GM21381 (cell line): Measurements from ENCODE around the gene CYP2W1.
A peak's percentile ranks its signal among the peaks of the same experiment; 100 is the strongest.

Experiments used
- ATAC-seq: cut with Tn5 transposase; IDR thresholded peaks from one replicate; pipeline ENCODE4 v1.9.1; 2021; ENCODE audit warnings: mild to moderate bottlenecking, moderate library complexity; ENCODE audit not compliant: unreplicated experiment

The CYP2W1 gene

DNA sequence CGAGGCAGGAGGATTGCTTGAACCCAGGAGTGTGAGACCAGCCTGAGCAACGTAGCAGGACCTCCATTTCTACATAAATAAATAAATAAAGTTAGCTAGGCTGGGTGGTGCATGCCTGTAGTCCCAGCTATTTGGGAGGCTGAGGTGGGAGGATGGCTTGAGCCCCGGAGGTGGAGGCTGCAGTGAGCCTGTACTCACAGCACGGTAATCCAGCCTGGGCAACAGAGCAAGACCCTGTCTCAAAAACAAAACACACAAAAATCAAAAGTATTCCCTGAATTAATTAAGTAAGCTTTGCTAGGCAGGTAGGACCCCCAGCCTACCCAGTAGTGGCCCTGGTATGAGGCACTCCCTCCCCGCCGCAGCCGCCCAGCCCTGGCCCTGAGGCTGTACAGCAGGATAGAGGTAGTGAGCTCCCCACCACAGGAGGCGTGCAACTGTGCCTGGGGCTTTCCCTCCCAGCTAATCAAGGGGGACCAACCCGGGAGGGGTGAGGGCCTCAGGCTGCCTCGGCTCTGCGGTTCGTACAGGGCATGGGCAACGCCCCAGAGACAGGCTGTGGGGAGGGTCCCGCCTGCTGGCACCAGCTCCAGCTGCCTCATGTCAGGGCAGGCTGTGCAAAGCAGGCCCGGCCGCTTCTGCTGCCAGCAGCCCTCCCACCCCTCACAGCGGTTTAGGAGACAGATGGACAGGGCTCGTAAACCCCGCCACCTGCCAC, 1.0 kb upstream of the CYP2W1 start:
- no peak for ATAC-seq

DNA sequence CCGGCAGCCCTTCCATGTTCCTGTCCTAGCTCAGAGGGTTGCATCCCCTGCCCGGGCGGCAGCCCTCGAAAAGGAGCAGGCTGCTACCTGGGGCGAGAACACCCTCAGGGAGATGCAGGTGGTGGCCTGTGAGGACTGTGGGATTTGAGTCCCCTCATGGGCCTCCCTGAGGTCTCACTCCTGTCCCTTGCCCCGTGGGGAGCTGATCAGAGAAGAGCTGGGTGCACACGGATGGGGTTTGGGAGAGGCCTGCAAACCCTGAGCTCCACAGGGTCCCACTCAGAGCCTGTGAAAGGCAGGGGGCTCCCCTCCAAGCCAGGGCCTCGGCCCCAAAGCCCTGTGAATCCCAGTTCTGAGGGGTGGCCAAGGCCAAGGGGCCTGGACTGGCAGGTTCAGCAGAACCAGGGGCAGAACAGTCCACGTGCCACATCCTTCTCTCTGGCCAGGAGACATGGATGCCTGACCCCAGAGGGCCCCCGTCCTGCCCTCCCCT, 424 bp upstream of the CYP2W1 start:
- no peak for ATAC-seq

DNA sequence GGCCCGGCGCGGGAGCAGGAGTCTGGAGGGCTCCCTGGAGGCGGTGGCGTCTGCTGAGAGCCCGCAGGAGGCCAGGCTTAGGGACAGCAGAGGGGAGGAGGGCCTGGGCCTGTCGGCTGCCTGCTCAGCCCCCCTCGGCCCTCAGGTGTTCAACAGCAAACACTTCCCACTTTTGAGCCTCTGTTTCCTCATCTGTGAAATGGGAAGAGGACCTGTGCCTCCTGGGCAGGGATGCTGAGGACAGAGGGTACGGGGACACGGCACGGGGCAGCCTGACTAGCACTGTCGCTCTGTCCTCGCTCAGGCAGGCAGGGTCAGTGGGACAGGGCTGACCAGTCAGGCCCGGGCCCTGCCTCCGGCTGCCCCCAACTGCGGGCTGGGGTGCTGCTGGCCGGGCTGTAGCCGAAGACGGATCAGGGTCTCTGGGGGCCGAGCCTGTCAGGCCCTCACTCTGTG, 663 bp downstream of the CYP2W1 start:
- no peak for ATAC-seq

DNA sequence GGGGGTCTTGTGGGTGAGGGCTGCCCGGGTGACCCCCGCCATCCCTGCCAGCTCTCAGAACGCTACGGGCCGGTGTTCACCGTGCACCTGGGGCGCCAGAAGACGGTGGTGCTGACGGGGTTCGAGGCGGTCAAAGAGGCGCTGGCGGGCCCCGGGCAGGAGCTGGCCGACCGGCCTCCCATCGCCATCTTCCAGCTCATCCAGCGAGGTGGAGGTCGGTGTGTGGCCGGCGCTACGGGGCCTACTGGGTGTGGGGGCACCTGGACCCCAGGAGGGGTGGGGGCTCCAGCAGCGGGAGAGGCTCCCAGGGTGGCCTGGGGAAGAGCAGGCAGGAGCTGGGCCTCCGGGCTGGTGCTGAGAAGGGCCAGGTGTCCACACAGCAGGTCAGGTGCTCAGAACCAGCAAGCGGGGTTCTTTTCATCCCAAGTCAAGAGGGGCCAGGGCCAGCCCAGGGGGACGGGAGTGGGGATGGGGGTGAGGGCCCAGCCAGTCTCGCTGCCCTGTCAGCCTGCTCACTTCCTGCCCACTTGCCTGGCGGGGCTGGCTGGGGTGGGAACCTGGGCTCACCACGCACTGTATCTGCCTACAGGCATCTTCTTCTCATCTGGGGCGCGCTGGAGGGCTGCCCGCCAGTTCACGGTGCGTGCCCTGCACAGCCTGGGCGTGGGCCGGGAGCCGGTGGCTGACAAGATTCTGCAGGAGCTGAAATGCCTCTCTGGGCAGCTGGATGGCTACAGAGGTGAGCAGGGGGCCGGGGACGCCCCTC, 1.6 kb downstream of the CYP2W1 start:
- no peak for ATAC-seq

DNA sequence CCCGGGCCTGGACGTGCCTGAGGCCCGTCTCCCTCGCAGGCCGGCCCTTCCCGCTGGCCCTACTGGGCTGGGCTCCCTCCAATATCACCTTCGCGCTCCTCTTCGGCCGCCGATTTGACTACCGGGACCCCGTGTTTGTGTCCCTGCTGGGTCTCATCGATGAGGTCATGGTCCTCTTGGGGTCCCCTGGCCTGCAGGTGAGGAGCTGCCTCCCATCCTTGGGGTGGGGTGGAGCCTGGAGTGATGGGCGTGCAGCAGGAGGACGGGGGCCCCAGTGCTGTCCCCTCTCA, 2.1 kb downstream of the CYP2W1 start:
- ATAC-seq = no peak

DNA sequence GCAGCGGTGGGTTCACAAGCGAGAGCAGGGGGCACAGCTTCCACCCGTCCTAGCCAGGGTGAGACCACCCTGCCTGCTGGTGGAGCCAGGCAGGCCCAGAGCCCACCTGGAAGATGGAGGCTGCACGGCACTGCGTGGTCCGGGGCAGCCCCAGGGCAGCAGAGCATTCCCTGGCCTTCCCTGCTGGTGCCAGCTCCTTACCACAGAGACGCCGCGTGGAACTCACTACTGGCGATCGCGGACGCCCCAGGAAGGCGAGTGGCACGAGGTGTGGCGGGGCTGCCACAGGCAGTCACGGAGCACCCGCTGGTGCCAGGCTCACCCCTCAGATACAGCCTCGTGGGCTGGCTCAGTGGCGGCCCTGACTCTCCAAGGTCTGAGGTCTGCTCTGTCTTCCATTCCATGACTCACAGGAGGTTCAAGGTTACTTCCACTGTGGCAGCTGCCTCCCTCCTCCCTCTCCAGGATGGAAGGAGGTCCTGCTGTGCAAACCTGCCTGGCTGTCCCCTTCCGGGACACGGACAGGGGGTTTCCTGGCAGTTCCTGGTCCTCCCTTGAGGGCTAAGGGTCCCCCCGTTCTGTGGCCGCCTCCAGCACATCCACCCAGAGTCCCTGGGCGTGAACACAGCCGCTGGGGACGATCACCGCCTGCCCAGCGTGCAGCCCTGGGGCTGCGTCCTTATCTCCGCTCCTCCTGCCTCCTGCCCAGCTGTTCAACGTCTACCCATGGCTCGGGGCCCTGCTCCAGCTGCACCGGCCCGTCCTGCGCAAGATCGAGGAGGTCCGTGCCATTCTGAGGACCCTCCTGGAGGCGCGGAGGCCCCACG, 3.1 kb downstream of the CYP2W1 start:
- ATAC-seq = no peak

DNA sequence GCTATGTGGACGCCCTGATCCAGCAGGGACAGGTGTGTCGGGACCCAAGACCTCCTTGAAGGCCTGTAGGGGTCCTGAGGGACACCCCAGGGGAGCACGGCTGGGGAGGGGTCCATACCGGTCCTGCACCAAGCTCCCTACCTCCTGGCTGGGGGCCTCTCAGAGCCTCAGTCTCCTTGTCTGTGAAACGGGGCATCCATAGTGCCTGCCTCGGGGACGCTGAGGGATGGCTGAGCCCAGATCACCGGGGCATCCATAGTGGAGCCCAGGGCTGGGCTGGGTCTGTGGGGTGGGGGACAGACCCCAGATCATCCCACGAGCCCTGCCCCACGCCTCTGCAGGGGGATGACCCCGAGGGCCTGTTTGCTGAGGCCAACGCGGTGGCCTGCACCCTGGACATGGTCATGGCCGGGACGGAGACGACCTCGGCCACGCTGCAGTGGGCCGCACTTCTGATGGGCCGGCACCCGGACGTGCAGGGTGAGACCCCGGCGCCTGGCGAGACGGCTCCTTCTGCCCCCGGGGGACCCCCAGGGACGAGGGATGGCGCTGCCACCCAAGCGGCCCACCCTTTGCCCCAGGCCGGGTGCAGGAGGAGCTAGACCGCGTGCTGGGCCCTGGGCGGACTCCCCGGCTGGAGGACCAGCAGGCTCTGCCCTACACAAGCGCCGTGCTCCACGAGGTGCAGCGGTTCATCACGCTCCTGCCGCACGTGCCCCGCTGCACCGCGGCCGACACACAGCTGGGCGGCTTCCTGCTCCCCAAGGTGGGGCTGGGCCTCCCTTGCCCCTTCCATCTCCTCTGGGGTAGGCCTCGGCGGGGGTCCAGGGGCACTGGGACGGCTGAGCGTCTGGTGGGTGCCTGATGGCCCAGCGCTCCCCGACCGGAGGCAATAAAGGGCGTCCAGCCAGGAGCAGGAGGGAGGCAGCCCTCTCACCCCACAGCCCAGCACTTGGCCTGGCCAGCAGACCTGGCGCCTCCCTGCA, 4.1 kb downstream of the CYP2W1 start:
- ATAC-seq = no peak

DNA sequence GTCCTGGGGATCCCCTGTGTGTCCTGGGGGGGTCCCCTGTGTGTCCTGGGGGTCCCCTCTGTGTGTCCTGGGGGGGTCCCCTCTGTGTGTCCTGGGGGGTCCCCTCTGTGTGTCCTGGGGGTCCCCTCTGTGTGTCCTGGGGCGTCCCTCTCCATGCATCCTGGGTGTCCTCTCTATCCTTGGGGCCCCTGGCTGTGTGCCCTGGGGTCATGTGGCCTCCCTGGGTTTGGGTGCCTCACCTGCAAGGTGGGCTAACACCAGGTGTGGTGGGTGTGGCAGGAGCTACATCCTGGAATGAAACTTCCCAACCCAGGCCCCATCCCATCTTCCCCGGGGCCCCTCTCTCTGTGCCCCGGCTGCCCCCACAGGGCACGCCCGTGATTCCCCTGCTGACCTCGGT, 4.9 kb downstream of the CYP2W1 start:
- no peak for ATAC-seq

DNA sequence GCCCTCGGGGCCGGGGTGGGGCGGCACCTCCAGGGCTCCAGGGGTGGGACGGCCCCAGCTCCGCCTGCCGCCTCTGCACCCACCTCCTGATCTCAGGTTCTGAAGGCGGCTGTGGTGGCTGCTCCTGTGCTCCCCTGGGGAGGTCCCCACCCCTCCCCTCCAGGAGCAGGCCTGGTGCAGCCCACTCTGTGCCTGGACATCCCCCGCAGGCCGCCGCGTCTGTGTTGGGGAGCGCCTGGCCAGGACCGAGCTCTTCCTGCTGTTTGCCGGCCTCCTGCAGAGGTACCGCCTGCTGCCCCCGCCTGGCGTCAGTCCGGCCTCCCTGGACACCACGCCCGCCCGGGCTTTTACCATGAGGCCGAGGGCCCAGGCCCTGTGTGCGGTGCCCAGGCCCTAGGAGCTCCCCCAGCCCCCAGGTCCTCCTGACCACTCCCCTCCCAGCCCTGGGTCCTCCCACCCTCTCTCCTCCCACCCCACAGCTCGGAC, 5.5 kb downstream of the CYP2W1 start:
- ATAC-seq = no peak

DNA sequence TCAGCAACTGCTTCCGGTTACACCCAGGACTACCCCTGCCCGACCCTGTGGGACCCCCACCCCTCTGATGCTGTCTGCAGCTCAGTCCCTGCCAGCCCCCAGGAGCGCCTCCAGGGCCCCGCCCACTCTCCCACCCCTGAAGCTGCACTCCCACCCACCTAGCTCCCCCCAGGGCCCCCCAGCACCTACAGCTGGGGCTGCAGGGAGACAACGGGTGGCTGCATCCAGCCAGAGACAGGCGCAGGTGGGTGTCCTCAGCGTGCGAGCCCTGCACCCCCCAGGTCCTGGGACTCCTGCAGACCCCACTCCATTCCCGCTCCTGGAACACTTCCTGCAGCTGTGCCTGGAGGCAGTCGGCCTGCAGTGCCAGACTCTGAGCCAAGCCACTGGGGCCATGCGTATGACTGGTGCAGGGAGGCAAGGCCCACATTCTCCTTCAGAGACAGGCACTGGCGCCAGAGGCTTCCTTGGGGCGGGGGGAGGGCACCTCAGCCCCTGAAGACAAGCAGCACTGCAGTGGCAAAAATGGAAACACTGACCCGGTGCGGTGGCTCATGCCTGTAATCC, 6.1 kb downstream of the CYP2W1 start:
- ATAC-seq = no peak

DNA sequence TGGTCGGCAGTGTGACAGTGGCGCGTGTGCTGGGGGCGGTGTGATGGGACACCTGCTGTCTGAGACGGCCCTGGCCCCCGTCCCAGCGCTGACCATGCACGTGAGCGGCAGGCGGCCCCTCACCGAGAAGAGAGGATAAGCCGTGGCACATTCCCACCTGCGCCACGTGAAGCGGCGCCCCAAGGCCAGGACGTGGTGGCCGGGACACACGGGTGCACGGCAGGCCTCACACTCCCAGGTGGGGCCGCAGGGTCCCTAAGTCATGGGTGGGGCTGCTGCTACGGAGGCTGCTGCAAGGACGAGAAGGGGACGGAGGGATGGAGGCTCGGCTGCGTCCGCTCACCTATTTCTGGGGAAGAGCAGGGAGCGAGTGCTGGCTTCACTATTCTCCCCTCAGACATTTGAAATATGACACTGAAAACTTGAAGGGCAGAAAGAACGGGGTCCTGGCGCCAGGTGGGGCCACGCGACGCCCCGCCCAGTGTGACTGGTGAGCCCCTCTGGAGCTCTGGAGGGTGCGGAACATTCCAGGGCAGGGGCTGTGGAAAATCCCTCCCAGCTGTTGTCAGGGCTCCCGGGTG, 7.5 kb downstream of the CYP2W1 start:
- ATAC-seq = no peak

DNA sequence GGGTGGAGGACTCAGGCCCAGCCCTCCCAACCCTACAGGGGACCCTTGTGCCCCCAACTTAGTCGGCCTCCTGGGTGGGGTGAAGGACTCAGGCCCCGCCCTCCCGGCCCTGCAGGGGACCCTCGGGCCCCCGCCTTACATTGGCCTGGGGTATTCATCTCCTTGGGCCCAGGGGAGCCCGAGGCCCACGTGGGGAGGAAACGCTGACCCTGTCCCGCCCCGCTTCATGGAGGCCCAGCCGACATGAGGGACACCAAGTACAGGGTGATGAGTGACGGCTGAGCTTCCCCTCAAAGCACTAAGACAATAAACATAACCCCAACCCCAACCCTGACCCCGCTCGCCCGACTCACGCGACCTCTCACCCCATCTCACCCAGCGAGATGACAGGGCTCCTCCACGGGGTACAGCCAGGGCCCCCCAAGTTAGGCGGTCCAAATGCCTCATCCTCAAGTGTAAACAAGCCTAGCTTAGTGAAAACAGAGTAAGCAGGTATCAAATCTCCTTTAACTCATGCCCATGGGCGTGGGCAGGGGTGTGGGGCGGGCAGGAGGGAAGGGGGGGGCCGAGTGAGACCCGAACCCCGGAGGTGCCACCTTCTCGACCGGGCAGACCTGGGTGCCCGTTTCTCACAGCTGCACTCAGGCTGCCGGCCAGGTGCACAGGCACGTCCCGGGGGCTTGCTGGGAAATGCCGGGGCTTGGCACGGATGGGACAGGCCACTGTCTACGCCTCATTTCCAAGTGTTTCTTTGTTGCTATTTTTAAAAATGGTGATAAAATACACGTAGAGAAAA, 8.2 kb downstream of the CYP2W1 start:
- no peak for ATAC-seq

DNA sequence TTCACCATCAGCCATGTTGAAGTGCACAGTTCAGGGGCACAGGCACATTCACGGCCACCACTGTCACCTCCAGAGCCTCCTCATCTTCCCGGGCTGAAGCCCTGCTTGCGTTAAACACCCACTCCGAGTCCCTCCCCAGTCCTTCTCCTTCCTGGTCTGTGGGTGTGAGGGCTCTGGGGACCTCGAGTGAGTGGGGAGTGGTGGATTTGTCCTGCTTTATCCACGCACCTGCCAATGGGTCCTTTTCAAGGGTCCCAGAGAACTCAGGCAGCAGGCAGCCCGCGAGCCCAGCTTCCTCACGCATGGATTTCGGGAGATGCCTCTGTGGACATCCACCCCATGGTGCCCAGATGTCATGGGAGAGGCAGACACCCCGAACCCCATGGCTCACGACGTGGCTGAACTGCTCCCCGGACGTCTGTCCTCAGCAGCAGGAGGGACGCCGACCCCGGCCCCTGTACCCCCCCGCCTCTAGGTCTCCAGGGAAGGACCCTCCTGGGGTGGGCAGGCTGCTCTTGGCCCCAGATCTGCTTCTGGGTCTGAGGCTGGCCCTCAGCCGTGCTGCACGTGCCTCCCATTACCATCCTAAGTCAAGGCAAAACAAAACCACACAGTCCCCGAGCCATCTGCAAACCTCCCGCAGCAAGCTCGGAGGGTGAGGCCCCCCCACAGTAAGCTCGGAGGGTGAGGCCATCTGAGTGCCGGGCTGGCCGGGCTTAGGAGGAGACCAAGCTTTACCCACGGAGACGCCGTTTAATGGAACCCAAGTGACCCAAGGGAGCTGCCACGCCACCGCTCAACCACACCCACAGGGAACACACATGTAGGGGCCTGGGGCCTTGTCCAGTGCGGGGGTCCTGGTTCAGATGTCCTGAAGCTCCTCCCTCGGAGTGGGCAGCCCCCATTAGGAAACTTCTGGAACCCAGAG, 9.0 kb downstream of the CYP2W1 start:
- no peak for ATAC-seq

DNA sequence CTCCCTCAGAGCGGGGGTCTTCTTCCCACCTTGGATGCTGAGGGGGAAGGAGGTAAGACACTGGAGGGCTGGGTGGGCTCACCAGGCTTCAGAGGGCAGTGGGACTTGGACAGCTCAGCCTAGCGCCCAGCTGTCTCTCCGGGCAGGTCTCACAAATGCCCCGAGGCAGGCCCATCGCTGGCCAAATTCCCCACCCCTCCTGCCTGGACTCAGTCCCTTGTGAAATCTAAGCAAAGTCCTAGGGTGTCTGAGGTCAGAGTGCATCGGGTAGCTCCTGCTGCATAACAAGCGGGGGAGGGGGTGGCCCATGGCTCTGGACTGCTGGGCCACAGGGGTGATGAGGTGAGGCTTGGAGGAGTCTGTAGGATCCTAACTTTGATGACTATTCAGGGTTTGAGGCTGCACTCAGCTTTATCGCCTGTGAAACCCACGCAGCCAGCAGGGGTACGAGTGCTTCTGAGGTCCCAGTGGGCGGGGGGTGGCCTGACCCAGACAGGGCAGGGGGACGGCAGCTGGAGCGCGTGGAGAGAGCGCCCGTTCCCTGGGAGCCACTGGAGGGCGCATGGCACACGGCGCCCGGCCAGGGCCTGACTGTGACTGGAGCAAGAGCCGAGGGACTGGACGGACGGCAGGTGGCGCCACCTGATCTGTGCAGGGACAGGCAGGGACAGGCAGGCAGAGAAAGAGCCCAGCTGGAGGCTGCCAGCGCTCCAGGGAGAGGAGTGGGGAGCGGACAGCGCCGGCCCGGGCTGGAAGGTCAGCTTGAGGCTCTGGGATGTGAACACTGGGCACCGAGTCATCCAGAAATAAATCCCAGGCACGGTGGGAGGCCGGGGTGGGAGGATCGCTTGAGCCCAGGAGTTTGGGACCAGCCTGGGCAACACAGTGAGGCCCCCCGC, 10.0 kb downstream of the CYP2W1 start:
- ATAC-seq = peak; percentile 79

DNA sequence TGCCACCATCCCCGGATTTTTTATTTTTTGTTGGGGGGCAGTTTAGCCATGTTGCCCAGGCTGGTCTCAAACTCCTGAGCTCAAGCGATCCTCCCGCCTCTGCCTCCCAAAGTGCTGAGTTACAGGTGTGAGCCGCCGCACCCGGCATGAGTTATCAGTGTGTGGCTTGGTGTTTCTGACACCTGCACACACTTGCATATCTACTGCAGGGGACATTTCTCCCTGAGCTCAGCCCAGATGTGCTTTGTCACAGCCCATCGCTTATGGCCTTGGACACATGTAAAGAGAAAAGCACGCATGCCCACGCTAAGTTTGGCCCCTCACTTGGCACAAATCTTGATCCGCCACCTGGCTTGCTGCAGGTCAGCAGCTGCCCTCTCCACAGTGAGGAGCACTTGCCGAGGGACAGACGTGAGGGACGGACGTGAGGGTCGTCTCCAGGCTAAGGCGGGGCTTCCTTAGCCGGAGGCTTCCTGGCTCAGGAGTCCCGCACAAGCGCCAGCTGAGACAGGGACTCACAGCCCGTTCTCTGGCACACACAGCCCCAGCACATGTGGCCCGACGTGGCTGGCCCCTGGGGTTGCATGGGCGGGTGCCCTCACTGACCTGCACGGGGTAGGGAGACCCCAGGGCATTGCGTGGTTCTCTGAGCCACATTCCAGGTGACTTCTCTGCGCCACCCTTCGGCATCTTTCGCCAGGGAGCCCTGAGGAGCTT, 11.8 kb downstream of the CYP2W1 start:
- ATAC-seq = no peak

DNA sequence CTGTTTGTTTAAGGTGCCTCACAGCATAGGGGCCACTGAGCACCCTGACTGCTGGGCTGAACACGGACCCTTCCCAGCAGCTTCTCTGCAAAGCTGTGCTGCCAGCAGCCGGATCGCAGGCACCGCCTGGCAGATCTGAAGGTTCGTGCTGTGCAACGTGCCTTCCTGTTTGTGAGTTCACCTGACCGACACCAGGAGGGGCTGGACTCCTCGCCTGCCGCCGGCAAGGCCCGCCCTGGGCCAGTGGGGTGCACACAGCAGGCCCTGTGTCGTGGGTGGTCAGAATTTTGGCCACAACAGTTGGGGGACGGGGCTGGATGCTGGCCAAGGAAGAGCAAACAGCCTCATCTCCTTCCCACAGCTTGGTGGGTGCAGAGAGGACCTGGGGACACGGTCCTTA, 12.6 kb downstream of the CYP2W1 start:
- no peak for ATAC-seq
